ENCODE data around the gene RPTN.
A peak's percentile ranks its signal among the peaks of the same experiment; 100 is the strongest.

Gene RPTN

DNA sequence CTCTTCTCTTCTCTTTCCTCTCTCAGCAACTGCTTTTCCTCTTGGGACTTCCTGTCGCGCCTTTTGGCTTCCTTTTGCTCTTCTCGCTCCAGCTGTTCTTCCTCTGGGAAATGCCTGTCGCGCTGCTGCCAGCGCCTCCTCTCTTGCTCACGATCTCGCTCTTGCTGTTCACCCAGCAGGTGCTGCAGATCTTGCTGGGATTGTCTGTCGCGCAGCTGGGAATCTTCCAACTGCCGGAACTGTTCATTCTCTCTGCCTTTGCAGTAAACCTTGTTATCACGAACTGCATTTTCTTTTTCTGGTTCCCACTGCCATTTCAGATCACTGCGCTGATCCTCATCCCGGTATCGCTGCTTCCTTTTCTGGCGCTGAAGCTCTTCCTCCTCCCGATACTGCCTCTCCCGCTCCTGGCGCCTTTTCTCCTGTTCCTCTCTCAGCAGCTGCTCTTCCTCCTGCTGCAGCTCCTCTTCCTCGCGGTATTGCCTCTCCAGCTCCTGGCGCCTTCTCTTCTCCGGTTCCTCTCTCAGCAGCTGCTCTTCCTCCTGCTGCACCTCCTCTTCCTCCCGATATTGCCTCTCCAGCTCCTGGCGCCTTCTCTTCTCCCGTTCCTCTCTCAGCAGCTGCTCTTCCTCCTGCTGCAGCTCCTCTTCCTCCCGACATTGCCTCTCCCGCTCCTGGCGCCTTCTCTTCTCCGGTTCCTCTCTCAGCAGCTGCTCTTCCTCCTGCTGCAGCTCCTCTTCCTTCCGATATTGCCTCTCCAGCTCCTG, 49.6 kb downstream of the RPTN start:
- Mint-ChIP-seq H3K27ac (no peak overlapping the region), H3K4me1 (no peaks in the 10 kb centered on the region), H3K9me3 (no peaks in the 10 kb centered on the region), H3K4me3 (no peak overlapping the region), H3K27me3 (no peaks in the 10 kb centered on the region)
- ATAC-seq (no peak), DNase-seq (peak in 1 of 2 donors; percentile 2)

DNA sequence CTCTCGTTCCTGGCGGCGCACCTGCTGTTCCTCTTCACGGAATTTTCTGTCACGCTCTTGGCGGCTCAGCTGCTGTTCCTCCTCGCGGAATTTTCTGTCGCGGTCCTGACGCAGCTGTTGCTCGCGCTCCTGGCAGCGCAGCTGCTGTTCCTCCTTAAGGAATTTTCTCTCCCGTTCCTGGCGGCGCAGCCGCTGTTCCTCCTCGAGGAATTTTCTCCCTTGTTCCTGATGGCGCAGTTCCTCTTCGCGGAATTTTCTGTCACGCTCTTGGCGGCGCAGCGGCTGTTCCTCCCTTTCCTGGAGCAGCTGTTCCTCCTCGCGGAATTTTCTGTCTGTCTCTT, 50.2 kb downstream of the RPTN start:
- Mint-ChIP-seq H3K27ac (no peak overlapping the region), H3K4me3 (no peak overlapping the region), H3K27me3 (peaks cover 2% of the 10 kb centered on the region), H3K9me3 (no peaks in the 10 kb centered on the region), H3K4me1 (no peaks in the 10 kb centered on the region)
- ATAC-seq: no peak
- DNase-seq: no peak

DNA sequence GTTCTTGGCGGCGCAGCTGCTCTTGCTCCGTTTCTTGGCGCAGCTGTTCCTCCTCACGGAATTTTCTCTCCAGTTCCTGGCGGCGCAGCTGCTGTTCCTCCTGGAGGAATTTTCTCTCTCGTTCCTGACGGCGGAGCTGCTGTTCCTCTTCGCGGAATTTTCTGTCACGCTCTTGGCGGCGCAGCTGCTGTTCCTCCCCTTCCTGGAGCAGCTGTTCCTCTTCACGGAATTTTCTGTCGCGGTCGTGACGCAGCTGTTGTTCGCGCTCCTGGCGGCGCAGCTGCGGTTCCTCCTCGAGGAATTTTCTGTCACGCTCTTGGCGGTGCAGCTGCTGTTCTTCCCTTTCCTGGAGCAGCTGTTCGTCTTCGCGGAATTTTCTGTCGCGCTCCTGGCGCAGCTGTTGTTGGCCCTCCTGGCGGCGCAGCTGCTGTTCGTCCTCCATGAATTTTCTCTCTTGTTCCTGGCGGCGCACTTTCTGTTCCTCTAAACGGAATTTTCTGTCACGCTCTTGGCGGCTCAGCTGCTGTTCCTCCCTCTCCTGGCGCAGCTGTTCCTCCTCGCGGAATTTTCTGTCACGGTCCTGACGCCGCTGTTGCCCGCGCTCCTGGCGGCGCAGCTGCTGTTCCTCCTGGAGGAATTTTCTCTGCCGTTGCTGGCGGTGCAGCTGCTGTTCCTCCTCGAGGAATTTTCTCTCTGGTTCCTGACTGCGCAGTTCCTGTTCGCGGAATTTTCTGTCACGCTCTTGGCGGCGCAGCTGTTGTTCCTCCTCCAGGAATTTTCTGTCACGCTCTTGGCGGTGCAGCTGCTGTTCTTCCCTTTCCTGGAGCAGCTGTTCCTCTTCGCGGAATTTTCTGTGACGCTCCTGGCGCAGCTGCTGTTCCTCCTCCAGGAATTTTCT, 50.8 kb downstream of the RPTN start:
- no peak for DNase-seq
- peaks cover 8% of the 10 kb centered on the region for H3K27me3 Mint-ChIP-seq
- no peaks in the 10 kb centered on the region for H3K4me1 Mint-ChIP-seq
- no peaks in the 10 kb centered on the region for H3K9me3 Mint-ChIP-seq
- no peak overlapping the region for H3K4me3 Mint-ChIP-seq
- H3K27ac Mint-ChIP-seq: peak overlapping the region in 1 of 2 donors; percentile 9
- ATAC-seq: no peak

DNA sequence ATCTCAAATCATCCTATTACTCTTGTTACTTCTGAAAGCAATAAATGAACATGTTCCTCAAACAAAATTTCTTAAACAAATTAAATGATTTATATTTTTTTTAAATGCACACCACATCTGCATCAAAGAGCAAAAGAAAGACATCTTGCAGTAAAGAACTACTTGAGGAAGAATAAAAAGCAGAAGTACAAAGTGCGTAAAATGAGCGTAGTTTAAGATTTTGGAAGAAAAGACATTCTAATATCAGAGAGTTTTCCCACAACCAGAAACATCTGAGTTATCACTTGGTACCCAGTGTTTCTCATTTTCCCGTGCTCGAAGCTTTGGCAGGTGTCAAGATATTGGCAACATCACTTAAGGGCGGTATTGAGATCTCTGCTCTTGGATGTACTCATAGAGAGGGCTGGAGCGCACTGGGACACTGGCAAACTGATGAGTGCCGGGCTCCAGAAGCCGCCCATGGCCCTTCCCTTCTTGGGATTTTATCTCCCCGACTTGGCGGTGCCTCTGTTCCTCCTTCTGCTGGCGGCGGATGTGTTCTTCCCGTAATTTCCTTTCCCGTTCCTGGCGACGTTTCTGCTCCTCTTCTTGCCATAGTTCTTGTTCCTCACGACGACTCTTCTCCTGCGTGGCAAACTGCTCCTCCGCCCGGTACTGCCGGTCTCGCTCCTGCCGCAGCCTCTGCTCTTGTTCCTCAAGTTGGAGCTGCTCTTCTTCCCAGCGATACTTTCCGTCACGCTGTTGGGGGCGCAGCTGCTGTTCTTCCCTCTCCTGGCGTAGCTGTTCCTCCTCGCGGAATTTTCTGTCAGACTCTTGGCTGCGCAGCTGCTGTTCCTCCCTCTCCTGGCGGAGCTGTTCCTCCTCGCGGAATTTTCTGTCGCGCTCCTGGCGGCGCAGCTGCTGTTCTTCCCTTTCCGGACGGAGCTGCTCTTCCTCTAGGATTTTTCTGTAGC, 51.7 kb downstream of the RPTN start:
- Mint-ChIP-seq H3K27ac (no peak overlapping the region), H3K27me3 (peaks cover 17% of the 10 kb centered on the region), H3K4me3 (no peak overlapping the region), H3K4me1 (no peaks in the 10 kb centered on the region), H3K9me3 (no peaks in the 10 kb centered on the region)
- ATAC-seq: no peak
- peak in 1 of 2 donors; percentile 4 for DNase-seq

DNA sequence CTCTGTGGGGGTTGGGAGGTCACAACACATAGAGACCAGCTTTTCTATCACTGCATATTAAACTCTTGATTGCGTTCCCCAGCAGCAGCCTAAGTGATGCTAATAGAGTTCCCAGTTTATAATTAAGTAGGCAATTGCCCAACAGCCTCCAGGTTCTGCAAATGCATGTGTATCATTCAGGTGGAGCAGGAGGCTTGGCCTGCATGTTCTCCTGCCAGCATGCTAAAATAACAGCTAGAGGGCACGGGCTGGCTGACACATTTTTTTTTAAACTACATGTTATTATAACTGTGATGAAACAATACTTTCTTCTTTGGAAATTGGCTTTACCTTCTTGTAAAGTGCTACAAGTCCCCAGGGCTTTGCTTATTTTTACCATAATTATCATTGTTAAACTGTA, 54.2 kb downstream of the RPTN start:
- ATAC-seq (no peak), DNase-seq (no peak)
- Mint-ChIP-seq H3K27me3 (peaks cover 39% of the 10 kb centered on the region), H3K4me3 (no peak overlapping the region), H3K4me1 (no peaks in the 10 kb centered on the region), H3K27ac (no peak overlapping the region), H3K9me3 (no peaks in the 10 kb centered on the region)

All from stimulated activated naive CD8-positive, alpha-beta T cell treated with anti-CD3 and anti-CD28 coated beads, Interleukin-15, amount 100 ng/mL, for 72 hours (primary cell).